Thoracic aorta (tissue), 2 donors: ENCODE results near the gene PPIP5K2. TPM values are rescaled to one million over a fixed set of nuclear protein-coding genes. Genes with fewer than 3 reads are reported as not detected.

ENCODE experiments used
- ATAC-seq: fragments of 150-250 bp; one replicate; pipeline ENCODE4 v1.8.0; 2017; ENCODE audit warnings: low read depth; ENCODE audit not compliant: insufficient number of reproducible peaks, low FRiP score
- DNase-seq: peaks from one replicate; pipeline ENCODE4 v3.0.0-alpha.2; 2020; ENCODE audit warnings: low spot score
- H3K27ac ChIP-seq, 2 donors: fragments of 200-600 bp; sonication (generic); 1 replicate in 1 of 2; 2 replicates in 1 of 2; pipeline ENCODE4 v1.5.1; 2016; ENCODE audit warnings: mild to moderate bottlenecking in 2 of 2, moderate library complexity in 2 of 2
- H3K27me3 ChIP-seq: fragments of 200-600 bp; sonication (generic); replicated peaks from 2 replicates; pipeline ENCODE4 v1.6.0; 2016; ENCODE audit warnings: mild to moderate bottlenecking; ENCODE audit not compliant: insufficient read depth
- H3K36me3 ChIP-seq: fragments of 200-600 bp; sonication (generic); one replicate; pipeline ENCODE4 v1.5.1; 2016
- H3K4me1 ChIP-seq, 2 donors: fragments of 200-600 bp; sonication (generic); 1 replicate in 1 of 2; 2 replicates in 1 of 2; pipeline versions ENCODE4 v1.5.1 to v1.6.0; 2016; ENCODE audit warnings: low read depth in 2 of 2, mild to moderate bottlenecking in 1 of 2; ENCODE audit not compliant: control insufficient read depth in 1 of 2
- H3K4me3 ChIP-seq: fragments of 200-600 bp; sonication (generic); 2 replicates; pipeline ENCODE4 v1.5.1; 2016; ENCODE audit warnings: mild to moderate bottlenecking
- H3K9me3 ChIP-seq: fragments of 200-600 bp; sonication (generic); 2 replicates; pipeline ENCODE4 v1.5.1; 2016
- CTCF ChIP-seq: fragments of 200-600 bp; sonication (generic); IDR thresholded peaks from one replicate; pipeline ENCODE4 v1.5.1; 2019; ENCODE audit warnings: antibody characterized with exemption
- total RNA-seq, 2 donors: library from RNA; depleted of rRNA; stranded (reverse); fragments of >200 nt; gene quantifications; one replicate each; pipeline versions ENCODE4 v1.1.0 to v1.2.3, GENCODE V29; 2016

PPIP5K2 gene
- total RNA-seq, 2 donors from 2014 or later, result 60.8 to 67.5 TPM

- H3K4me1 ChIP-seq, result no peaks in the 10 kb centered on the region
- ATAC-seq, result no peak
Observed at GRCh38 chr5:103209065-103209464, 89.0 kb downstream of the PPIP5K2 start.

GRCh38 chr5:103210952-103211351 lies 90.9 kb downstream of the PPIP5K2 start:
- Histone ChIP-seq H3K36me3 (no peaks in the 10 kb centered on the region), H3K4me1 (no peaks in the 10 kb centered on the region), H3K27me3 (no peaks in the 10 kb centered on the region), H3K4me3 (no peak overlapping the region), H3K9me3 (no peaks in the 10 kb centered on the region), H3K27ac (no peak overlapping the region)
- no peak for TF ChIP-seq CTCF
- DNase-seq, result no peak
- ATAC-seq, result no peak

More at GRCh38 chr5:103209065-103209464, 89.0 kb downstream of the PPIP5K2 start:
- no peak overlapping the region for H3K27ac ChIP-seq
- TF ChIP-seq CTCF, result no peak
- no peak overlapping the region for H3K4me3 ChIP-seq
- DNase-seq, result no peak
- H3K9me3 ChIP-seq, result no peaks in the 10 kb centered on the region
- H3K36me3 ChIP-seq, result no peaks in the 10 kb centered on the region
- no peaks in the 10 kb centered on the region for H3K27me3 ChIP-seq

- Histone ChIP-seq H3K4me3 (no peak overlapping the region), H3K9me3 (no peaks in the 10 kb centered on the region), H3K4me1 (no peaks in the 10 kb centered on the region), H3K27ac (no peak overlapping the region), H3K27me3 (no peaks in the 10 kb centered on the region), H3K36me3 (no peaks in the 10 kb centered on the region)
- ATAC-seq, result no peak
- TF ChIP-seq CTCF, result no peak
- no peak for DNase-seq
Observed at GRCh38 chr5:103211576-103212561, 91.8 kb downstream of the PPIP5K2 start.

GRCh38 chr5:103216137-103216536 lies 96.0 kb downstream of the PPIP5K2 start:
- ATAC-seq, result no peak
- no peak for DNase-seq
- Histone ChIP-seq H3K36me3 (no peaks in the 10 kb centered on the region), H3K27me3 (no peaks in the 10 kb centered on the region), H3K27ac (no peak overlapping the region), H3K4me3 (no peak overlapping the region), H3K4me1 (no peaks in the 10 kb centered on the region), H3K9me3 (no peaks in the 10 kb centered on the region)
- TF ChIP-seq CTCF, result no peak

GRCh38 chr5:103216697-103217096 lies 96.6 kb downstream of the PPIP5K2 start:
- Histone ChIP-seq H3K4me1 (no peaks in the 10 kb centered on the region), H3K4me3 (no peak overlapping the region), H3K27me3 (no peaks in the 10 kb centered on the region), H3K9me3 (no peaks in the 10 kb centered on the region), H3K36me3 (no peaks in the 10 kb centered on the region), H3K27ac (no peak overlapping the region)
- DNase-seq (no peak), ATAC-seq (no peak)
- no peak for TF ChIP-seq CTCF
